OCI-LY7 (cell line): Measurements from ENCODE around the gene TTLL1.

Experiments used
- EZH2phosphoT487 ChIP-seq: fragments of 200-600 bp; sonication (generic); IDR thresholded peaks from 2 replicates; pipeline ENCODE4 v1.6.1; 2018; ENCODE audit warnings: low read depth, borderline replicate concordance, mild to moderate bottlenecking, mixed run types, antibody characterized with exemption, low read length, moderate library complexity, mixed read lengths
- TF ChIP-seq, protein P1 (sequence below): fragments of 200-600 bp; sonication (generic); conservative IDR thresholded peaks from 2 replicates; pipeline ENCODE4 v1.5.1; 2014; ENCODE audit warnings: mild to moderate bottlenecking, antibody characterized with exemption, low read length, moderate library complexity, mixed read lengths

DNA sequence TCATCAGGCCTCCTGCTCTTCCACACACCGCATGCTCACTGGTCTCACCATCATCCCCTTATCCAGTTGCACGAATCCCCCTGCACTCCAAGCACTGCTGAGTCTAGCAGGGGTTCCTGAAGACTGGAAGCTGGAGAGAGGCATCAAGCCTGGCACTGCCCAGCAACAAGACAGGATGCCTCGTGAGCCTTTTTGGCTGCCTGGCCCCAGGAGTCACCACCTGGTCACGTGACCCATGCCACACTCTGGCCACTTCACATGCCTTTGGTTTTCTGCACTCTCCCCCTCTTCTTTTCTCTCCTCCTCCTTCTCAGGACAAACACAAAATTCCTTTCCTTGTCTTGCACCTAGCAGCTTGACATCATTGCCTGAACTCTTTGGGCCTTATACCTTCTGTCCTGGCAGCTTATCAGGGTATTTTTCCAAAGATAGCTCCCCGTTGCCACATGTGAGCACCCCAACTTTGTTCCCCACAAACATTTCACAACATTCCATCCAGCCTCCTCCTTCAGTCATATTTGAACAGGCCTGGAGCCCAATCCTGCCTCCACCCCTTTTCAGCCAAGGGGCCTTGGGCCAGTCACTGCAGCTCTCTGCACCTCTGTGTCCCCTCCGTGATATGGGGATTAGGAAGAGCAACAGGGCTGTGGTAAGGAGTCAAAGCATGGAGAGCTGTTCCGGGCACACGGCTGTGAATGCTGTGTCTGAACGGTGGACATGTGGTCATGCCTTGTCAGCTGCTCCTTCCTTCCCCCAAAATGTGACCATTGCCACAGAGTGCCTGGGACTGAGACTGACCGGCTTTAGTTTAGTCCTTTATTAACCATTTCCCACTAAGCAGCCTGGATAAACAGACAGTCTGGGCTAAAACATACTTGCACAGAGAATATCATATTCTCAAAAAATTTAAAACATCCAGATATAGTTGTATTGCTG is 71.4 kb downstream of the TTLL1 start:
- TF ChIP-seq, protein P1, sequence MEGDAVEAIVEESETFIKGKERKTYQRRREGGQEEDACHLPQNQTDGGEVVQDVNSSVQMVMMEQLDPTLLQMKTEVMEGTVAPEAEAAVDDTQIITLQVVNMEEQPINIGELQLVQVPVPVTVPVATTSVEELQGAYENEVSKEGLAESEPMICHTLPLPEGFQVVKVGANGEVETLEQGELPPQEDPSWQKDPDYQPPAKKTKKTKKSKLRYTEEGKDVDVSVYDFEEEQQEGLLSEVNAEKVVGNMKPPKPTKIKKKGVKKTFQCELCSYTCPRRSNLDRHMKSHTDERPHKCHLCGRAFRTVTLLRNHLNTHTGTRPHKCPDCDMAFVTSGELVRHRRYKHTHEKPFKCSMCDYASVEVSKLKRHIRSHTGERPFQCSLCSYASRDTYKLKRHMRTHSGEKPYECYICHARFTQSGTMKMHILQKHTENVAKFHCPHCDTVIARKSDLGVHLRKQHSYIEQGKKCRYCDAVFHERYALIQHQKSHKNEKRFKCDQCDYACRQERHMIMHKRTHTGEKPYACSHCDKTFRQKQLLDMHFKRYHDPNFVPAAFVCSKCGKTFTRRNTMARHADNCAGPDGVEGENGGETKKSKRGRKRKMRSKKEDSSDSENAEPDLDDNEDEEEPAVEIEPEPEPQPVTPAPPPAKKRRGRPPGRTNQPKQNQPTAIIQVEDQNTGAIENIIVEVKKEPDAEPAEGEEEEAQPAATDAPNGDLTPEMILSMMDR: no peak
- no peak for TF ChIP-seq EZH2phosphoT487
